CD4-positive, alpha-beta T cell treated with Interleukin-10 for 1 hour (primary cell): Measurements from ENCODE around the gene FTH1.
"Not testable (repeated sequence)": the region's sequence is repeated elsewhere in the genome, so short reads cannot be mapped to it uniquely, and the experiment has no call there.

Experiments
- DNase-seq: peaks from one replicate; pipeline ENCODE4 v3.0.0-alpha.2; 2020

Gene FTH1

GRCh38 chr11:61963282-61964057 lies 4.0 kb downstream of the FTH1 start:
- peak; percentile 54 for DNase-seq

- no peak for DNase-seq
Observed at GRCh38 chr11:61963016-61963281, 4.5 kb downstream of the FTH1 start.

- peak; percentile 14 for DNase-seq
Observed at GRCh38 chr11:61962213-61963015, 5.0 kb downstream of the FTH1 start.

GRCh38 chr11:61961570-61962212 lies 5.7 kb downstream of the FTH1 start:
- DNase-seq = no peak

GRCh38 chr11:61960532-61960931 lies 6.9 kb downstream of the FTH1 start:
- DNase-seq = no peak

GRCh38 chr11:61959678-61960077 lies 7.8 kb downstream of the FTH1 start:
- DNase-seq = no peak

GRCh38 chr11:61959114-61959513 lies 8.3 kb downstream of the FTH1 start:
- no peak for DNase-seq

GRCh38 chr11:61958590-61958989 lies 8.8 kb downstream of the FTH1 start:
- no peak for DNase-seq

- DNase-seq = no peak
Observed at GRCh38 chr11:61957021-61957770, 10.2 kb downstream of the FTH1 start.

GRCh38 chr11:61956191-61957020 lies 11.0 kb downstream of the FTH1 start:
- DNase-seq = no peak

GRCh38 chr11:61955422-61956135 lies 11.9 kb downstream of the FTH1 start:
- DNase-seq = peak; percentile 18

GRCh38 chr11:61954851-61955421 lies 12.5 kb downstream of the FTH1 start:
- peak; percentile 21 for DNase-seq

GRCh38 chr11:61954106-61954850 lies 13.2 kb downstream of the FTH1 start:
- no peak for DNase-seq

GRCh38 chr11:61953632-61954031 lies 13.8 kb downstream of the FTH1 start:
- not testable (repeated sequence) for DNase-seq

GRCh38 chr11:61952882-61953281 lies 14.6 kb downstream of the FTH1 start:
- no peak for DNase-seq

- DNase-seq = no peak
Observed at GRCh38 chr11:61951484-61952135, 15.8 kb downstream of the FTH1 start.

GRCh38 chr11:61950035-61950547 lies 17.3 kb downstream of the FTH1 start, which contains the start of gene BEST1:
Gene BEST1 (plus strand): TSS chr11:61950351. CDS start chr11:61951807, 1,456 bp downstream.
- no peak for DNase-seq

GRCh38 chr11:61949169-61950034 lies 18.0 kb downstream of the FTH1 start:
- peak; percentile 27 for DNase-seq
